NCI-H2171 treated with DMSO at 0.1 percent for 48 hours (cell line): ENCODE results near the gene BIRC6.

ENCODE experiments used
- DNase-seq: peaks from one replicate; lab custom pipeline; 2025; lab: John Stamatoyannopoulos, UW

The BIRC6 gene

DNA sequence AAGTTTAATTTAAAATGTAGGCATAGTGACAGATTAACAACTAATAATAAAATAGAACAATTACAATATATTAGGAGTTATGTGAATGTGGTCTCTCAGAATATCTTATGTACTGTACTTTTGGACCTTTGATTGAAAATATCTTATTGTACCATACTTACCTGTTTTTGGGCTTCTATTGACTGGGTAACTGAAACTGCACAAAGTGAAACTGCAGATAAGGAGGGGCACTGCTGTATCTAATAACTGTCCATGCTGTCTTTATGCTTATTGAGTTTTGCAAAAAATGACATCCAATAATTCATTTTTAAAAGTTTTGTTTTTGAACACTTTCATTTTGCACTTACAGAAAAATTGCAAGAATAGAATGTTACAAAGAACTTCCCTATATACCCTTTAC is 19.9 kb downstream of the BIRC6 start:
- no peak for DNase-seq

GRCh38 chr2:32377928-32378327 is 21.1 kb downstream of the BIRC6 start:
- no peak for DNase-seq

GRCh38 chr2:32379352-32379751 is 22.5 kb downstream of the BIRC6 start:
- no peak for DNase-seq

- DNase-seq: no peak
Observed at GRCh38 chr2:32383858-32384257, 27.0 kb downstream of the BIRC6 start.

DNA sequence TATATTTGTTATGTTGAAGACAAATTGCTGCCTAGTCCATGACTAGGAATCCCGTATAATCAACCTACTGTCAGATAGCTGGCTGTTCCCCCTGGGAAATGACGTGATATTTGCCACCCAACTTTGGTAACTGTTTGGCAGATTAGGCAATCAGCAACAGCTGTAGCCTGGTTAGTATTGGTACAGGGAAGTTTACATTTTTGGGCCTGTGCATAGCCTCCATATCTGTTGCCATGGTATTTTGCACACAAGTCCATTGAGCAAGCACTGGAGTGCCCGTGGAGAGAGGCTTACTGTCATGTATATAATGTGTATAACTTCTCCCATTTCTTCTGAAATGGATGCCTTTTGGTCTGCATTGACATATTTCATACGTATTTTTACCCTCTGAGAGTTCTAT is 27.7 kb downstream of the BIRC6 start:
- no peak for DNase-seq

DNA sequence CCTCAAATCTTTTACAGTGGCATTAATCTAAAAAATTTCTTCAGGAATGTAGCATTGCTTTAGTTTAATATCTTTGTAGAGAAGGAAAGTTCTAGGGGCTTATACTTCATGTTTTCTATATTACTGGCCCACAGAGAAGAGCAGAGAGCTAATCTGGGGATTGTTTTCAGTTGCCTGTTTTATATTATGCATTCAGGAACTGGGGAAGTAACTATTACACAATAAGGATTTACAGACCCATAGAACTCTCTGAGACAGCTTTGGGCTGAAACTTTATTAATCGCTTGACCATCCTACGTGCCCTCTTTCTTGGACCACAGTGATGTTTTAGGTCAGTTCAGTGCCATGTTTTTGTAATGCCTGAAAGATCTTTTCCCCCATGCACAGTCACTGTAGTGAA is 29.9 kb downstream of the BIRC6 start:
- DNase-seq: no peak

GRCh38 chr2:32399221-32399620 is 42.4 kb downstream of the BIRC6 start:
- no peak for DNase-seq

- no peak for DNase-seq
Observed at GRCh38 chr2:32402091-32402490, 45.3 kb downstream of the BIRC6 start.

DNA sequence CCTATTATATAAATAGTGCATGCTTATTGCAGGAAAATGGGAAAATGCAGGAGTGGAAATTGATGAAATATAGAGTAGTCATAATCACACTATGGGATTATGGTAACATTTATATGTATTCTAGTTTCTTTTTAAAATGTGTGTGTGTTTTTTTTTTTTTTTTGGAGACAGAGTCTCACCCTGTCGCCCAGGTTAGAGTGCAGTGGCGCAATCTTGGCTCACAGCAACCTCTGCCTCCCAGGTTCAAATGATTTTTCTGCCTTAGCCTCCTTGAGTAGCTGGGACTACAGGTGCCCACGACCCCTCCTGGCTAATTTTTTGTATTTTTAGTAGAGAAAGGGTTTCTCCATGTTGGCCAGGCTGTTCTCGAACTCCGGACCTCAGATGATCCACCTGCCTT is 47.0 kb downstream of the BIRC6 start:
- no peak for DNase-seq

GRCh38 chr2:32404691-32405090 is 47.9 kb downstream of the BIRC6 start:
- no peak for DNase-seq

DNA sequence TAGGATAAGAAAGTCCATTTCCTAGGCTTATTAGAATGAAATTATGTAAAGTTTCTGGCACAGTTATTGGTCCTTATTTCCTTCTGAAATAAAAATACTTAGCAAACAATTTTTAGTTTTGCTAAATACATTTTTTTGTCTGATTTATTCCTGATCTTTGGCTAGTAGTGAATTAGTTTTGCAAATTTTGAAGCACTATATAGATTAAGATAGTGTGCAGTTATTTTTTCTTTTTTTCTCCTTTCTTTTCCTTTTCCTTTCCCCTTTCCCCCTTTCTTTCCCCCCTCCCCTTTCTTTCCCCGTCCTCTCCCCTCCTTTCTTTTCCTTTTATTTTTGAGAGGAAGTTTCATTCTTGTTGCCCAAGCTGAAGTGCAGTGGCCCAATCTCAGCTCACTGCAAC is 59.7 kb downstream of the BIRC6 start:
- DNase-seq: no peak

GRCh38 chr2:32417659-32418058 is 60.8 kb downstream of the BIRC6 start:
- DNase-seq: no peak

GRCh38 chr2:32418778-32419177 is 62.0 kb downstream of the BIRC6 start:
- DNase-seq: no peak

DNA sequence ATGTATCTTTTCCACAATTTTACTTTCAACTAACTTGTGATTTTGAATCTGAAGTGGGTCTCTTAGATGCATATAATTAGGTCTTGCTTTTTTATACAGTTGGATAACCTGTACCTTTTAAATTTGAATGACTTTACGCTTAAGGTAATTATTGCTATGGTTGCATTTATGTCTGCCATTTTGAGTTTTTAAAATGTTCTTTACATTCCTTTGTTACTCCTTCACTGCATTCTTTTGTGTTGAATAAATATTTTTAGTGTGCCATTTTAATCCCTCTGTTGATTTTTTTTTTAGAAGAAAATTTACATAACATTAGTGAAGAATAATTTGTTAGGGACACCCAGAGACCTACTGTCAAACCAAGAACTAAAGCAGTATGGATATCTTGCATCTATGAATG is 65.3 kb downstream of the BIRC6 start:
- no peak for DNase-seq

DNA sequence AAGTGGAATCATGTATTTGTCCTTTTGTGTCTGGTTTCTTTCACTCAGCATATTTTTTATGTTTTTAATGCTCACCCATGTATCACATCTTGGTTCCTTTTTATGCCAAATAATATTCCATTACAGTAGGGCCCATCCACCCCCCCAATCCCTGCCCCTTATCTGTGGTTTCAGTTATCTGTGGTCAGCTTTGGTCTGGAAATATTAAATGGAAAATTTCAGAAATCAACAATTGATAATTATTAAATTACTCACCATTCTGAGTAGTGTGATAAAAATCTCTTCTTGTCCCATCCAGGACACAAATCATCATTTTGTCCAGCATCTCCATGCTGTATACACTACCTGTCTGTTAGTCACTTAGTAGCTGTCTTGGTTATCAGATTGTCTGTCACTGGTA is 66.7 kb downstream of the BIRC6 start:
- DNase-seq: no peak

DNA sequence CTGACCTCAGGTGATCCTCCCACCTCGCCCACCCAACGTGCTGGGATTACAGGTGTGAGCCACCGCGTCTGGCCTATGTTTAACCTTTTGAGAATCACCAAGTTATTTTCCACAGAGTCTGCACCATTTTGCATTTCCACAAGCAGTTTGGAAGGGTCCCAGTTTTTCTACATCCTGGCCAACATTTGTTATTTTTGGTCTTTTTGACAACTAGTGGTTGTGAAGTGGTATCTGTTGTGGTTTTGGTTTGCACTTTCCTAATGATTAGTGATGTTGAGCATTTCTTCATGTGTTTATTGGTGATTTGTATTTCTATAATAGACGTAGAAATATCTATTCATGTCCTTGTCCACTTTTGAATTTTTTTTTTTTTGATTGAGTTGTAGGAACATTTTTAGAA is 67.9 kb downstream of the BIRC6 start:
- no peak for DNase-seq

DNA sequence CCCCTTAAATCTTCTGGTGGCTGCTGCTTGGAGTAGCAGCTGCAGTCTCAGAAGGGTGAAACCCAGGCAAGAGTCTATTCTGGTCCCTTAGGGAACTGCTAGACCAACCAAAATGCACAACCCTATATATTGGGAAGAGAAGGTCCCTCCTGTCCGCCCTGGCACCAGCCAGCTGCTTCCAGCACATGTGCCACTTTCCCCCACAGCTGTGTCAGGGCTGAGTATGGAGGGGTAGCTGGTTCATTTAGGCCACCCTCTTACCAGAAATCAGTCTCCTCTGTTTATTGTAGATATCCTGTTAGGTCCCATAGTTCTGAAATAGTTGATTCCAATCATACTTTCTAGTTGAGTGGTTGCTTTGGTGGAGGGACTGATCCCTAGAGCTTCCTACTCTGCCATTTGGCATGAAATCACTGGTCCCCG is 68.9 kb downstream of the BIRC6 start:
- peak; percentile 15 for DNase-seq

GRCh38 chr2:32427672-32428610 is 71.1 kb downstream of the BIRC6 start:
- DNase-seq: peak; percentile 59

- no peak for DNase-seq
Observed at GRCh38 chr2:32430804-32431203, 74.0 kb downstream of the BIRC6 start.

DNA sequence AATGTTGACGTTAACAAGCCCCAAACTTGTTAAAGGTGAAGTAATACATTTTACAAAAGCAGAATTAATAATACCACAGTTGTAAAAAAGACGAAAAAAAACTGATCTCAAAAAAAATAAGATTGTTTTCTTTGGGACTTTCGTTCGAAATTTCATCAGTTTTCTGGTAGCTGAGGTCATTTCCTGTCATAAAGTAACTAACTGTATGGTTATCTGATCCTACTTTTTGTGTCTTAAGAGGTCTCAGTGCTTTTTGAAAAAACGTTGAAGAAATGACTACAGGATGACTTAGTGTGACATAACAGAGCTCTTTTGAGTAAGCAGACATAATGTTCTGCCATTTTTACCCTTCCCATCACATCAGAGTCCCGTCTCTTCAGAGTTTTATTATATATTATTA is 79.3 kb downstream of the BIRC6 start:
- DNase-seq: no peak

- DNase-seq: no peak
Observed at GRCh38 chr2:32442020-32442467, 85.2 kb downstream of the BIRC6 start.

GRCh38 chr2:32446369-32446768 is 89.5 kb downstream of the BIRC6 start:
- no peak for DNase-seq

GRCh38 chr2:32450851-32451250 is 94.0 kb downstream of the BIRC6 start:
- DNase-seq: no peak
